ENCODE measurements around the gene TUBGCP6.

TUBGCP6 gene

DNA sequence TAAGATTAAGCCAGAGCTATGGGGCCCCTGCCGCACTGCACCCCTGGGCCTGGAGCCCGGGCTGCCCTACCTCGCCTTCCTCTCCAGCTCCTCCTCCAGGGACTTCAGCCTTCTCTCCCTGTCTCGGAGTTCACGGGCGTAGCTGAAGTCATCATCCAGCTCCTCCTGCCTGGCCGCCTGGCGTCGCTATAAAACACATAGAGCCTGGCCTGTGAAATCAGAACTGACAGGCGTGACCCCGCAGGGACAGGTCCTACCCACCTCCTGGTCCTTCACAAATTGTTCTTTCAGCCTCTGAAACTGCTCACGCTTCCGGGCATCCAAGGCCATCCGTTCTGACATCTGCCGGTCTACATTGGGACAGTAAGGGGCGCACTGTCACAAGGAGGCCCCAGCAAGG, 20.8 kb downstream of the TUBGCP6 start:
- DNase-seq: no peak

DNA sequence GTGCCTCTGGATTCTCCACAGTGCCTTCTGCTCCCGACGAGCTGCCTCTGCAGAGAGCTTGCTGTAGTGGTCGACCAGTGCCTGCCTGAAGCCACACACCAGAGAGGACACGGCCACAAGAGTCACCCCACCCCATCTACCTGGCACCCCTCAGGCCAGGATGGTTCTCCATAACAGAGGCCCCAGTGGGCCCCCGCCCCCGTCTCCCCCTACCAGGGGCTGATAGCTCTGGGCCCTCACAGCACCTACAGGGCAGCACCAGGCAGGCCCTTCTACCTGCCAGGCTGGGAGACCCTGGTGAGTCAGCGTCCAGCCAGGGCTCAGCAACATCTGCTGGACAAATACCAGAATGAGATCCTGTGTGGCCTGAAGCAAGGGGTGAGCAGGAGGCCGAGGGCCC, 22.3 kb downstream of the TUBGCP6 start:
- DNase-seq: no peak

DNA sequence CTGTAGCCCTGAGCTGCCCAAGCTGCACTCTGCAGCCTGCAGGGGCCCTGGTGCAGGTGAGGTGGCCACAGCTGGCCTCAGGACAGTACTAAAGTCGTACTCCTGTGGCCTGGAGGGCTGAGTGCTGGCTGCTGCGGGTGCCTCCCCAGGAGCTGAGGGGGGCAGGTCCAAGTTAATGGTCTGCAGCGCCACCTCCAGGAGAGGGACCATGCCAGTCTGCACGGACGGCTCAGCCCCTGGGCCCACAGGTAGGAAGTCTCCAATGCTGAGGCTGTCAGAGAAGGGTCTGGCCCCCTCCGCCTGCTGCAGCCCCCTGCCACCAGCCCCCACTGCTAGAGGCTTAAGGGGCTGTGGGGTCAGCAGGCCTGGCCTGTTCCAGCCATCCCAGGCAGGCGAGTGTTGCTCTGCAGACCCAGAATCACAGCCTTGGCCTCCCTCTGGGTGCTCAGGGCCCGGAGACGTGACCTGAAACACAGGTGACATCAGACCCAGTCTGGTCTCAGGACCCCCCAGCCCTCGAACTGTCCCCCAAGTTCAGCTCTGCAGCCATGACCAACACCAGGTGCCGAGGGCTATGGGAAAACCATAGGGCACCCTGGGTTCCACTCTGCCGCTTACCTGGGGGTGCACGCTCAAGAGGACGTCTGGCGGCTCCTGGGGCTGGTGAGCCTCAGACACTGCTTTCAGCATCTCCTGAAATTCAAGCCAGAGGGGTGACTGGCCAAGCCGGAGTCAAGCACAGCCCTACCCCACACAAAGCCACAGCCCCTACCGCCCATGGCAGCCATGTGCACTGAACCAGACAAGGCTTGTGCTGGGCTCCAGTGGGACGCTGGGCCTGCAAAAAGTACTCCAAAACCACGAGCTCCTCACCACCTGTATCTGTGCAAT, 23.2 kb downstream of the TUBGCP6 start:
- no peak for DNase-seq

DNA sequence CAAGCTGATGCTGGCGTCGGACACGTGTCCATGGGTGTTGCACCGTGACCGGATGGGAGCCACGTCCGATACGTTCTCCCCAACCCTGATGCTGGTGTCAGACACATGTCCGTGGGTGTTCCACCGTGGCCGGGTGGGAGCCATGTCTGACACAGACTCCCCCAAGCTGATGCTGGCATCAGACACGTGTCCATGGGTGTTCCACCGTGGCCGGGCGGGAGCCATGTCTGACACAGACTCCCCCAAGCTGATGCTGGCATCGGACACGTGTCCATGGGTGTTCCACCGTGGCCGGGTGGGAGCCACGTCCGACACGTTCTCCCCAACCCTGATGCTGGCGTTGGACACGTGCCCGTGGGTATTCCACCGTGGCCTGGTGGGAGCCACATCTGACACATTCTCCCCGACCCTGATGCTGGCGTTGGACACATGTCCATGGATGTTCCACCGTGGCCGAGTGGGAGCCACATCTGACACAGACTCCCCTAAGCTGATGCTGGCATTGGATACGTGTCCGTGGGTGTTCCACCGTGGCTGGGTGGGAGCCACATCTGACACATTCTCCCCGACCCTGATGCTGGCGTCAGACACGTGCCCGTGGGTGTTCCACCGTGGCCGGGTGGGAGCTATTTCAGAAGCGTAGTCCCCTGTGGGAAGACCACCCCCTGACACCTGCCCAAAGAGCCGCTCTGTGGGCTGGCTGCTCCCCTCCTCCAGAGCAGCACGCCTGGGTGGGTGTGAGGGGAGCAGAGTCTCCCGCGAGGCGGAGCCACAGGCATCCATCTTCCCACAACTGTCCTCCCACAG, 24.0 kb downstream of the TUBGCP6 start:
- no peak for DNase-seq

DNA sequence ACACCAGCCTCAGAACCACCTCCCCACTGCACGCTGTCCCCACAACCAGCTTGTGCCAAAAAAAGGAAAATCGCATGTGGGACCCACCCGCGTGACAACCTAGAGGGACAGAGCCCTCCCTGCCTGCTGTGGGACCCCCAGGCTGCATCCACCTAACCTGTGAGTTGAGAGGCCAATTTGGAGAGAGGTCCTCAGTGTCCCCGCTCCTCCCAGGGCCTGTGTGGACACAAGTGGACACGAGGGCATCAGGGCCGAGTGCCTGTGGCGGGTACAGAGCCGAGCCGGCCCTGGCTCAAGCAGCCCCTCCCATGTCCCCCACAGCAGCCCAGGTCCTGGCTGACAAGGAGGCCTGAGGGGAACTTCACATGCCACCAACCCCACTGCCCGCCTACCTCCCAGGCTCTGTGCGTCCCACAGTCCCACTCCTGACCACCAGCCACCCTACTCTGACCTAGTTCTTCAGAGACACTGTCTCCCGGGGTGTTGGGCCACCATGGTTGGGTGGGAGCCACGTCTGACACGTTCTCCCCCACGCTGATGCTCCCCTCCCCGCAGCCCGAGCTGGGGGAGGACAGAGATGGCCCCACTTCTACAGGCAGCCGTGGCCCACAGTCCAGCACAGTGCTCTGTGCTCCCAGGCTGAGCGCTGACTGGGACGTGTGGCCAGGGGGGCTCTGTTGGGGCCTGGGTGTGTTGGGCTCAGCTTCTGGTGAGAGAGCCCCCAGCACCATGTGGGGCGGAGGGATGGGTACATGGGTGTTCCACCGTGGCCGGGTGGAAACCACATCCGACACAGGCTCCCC, 24.8 kb downstream of the TUBGCP6 start:
- no peak for DNase-seq

DNA sequence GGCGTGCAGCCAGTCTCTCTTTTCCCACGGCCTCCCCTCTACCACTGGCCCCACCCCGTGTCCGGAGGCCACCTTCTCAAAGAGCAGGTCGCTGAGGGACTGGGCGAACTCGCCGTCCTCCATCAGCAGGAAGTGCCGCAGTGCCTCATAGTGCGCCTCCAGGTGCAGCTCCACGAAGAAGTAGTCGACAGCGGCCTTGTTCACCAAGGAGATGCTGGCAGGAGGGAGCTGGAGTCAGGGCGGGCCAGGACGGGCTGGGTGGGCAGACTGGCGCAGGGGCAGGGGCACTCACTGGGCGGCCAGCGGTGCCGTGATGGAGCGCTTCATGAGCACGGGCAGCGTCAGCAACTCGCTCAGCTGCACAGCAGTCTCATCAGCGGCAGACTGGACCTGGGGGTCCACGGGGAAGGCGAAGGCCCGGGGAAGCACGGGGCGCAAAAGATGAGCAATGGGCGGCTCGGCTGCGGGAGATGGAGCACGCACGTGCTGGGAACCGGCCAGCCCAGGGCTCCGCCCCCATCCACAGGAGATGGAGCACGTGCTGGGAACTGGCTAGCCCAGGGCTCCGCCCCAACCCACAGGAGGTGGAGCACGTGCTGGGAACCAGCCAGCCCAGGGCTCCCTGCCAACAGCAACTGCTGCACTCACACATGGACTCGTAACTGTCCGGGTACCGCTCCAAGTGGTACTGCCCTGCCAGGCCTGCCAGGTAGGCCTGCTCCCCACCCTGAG, 25.7 kb downstream of the TUBGCP6 start:
- peak; percentile 73 for DNase-seq

DNA sequence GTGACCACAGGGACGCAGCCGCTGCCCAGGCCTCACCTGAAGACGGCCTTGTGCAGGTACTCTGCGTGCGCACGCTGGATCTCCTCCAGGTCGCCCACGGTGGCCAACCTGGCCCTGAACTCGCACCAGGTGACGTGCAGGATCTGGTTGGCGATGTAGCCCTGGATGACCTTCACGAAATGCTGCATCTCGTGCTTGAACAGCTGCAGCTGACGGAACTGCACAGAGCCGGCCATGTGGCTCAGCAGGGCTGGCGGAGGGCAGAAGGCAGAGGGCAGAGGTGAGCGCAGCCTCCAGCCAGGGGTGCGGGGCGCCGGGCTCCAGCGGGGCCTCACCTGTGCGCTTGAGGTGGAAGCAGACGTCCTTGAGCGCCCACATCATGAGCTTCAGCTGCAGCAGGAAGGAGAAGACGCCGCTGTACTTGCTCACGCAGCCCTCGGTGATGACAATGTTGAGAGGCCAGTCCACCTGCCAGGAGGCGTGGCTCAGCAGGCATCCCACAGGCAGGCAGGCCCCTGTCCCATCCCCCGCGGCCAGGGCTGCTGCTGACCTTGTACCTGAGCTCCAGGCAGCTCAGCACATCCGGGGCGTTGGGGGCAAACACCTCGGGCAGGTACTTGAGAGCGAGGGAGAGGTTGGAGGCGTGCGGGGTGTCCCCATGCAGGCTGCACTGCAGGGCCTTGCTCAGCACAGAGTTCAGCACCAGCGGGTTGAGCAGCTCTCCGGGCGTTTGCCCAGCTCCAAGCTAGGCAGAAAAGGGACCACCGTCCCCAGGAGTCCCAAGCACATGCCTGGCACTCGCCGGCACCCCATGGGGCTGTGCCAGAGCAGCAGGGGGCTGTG, 26.4 kb downstream of the TUBGCP6 start:
- no peak for DNase-seq

DNA sequence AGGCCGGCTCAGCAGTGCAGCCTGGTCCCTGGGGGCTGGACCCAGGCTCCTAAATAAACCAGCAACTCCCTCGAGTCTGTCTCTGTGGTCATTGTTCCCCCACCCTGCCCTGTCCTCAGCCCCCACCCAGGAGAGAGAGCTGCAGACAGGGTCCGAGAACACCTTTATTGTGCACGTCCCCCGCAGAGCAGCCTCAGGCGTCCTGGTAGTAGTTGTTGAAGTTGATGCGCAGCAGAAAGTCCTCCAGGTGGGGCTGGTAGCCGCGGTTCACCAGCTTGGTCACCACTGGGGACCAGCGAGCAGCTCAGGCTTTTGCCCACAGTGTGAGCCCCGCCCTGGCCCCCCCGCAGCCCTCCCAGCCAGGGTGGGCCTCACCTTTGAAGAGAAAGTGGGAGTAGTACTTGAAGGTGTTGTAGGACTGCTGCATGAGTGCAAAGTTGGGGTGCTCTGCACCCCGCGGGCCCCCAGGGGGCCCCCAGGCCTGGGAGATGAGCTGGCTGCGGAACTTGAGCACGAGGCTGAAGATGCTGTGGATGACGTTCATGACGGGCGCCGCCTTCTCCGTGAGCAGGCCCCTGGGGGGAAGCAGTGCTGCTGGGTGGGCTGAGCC, 27.2 kb downstream of the TUBGCP6 start:
- no peak for DNase-seq

DNA sequence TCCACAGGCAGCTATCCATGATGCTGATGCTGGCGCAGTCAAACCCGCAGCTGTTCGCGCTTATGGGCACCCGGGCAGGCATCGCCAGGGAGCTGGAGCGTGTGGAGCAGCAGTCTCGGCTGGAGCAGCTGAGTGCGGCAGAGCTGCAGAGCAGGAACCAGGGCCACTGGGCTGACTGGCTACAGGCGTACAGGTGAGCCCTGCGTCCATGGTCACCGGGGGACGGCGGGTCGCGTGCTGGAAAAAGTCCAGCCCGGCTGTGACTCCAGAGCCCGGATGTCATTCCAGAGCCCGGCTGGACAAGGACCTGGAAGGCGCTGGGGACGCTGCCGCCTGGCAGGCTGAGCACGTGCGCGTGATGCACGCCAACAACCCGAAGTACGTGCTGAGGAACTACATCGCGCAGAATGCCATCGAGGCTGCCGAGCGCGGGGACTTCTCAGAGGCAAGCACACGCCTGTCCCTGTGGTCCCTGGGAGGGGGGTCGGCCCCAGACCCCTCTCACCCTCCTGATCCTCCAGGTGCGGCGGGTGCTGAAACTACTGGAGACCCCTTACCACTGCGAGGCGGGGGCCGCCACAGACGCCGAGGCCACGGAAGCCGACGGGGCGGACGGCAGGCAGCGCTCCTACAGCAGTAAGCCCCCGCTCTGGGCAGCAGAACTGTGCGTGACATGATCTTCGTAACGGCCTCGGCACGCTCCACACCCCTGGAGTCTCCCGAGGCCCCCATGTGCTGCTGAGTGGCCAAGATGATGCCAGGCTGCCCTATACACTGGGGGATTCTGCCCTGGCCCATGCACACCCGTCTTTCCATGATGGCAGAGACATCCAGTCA, 27.9 kb downstream of the TUBGCP6 start:
- DNase-seq: no peak

DNA sequence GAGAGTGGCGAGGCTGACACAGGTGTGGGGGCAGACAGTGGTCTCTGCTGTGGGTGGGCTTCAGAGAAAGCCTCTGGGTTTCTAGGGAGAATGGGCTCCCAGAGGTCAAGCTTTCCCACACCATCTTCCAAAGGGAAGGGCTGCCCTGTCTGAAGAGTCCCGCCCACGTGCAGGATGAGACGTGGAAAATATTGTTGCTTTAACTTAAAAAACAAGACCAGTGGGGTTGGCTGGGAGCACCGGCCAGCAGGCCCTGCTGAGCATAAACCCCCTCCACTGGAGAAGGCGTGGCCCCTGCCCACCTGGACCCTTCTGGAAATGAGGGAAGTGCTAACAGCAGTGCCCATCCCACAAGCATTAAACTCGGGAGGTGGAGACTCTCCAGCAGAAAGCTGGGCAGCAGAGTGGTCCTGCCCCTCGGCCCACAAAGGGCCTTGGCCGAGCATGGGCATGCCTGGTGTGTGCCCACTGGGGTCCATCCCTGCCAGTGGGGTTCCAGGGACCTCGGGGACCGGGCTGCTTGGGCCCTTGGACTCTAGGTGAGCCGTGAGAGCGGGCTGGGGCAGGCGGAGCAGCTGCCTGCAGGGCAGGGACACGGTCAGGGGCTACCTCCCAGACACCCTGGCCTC, 28.7 kb downstream of the TUBGCP6 start:
- no peak for DNase-seq

DNA sequence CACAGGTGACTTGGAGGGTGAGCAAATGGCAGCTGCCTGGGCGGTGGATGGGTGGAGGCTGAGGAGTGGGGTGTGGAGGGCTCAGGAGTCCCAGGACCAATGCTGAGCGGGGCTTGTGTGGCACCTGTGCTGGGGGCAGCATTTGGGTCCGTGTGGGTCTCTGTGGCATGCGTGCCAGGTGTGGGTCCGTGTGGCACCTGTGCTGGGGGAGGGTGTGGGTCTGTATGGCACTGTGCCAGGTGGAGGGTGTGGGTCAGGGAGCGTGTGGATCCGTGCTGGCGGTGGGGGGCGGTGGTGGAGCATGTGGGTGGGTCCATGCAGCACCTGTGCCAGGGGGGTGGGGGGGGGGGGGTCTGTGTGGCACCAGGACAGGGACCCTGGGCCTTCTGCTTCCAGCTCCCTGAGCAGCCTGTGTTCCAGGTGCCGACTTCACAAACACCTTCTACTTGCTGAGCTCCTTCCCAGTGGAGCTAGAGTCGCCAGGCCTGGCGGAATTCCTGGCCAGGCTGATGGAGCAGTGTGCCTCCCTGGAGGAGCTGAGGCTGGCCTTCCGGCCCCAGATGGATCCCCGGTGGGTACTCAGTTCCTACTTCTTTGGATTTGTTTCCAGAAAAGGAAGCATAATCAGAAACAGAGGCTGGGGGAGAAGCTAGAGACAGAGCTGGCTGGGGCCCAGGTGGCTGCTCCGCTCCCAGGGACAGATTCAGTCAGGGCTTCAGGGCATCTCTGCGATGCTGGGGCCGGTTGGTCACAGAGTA, 29.3 kb downstream of the TUBGCP6 start:
- no peak for DNase-seq

DNA sequence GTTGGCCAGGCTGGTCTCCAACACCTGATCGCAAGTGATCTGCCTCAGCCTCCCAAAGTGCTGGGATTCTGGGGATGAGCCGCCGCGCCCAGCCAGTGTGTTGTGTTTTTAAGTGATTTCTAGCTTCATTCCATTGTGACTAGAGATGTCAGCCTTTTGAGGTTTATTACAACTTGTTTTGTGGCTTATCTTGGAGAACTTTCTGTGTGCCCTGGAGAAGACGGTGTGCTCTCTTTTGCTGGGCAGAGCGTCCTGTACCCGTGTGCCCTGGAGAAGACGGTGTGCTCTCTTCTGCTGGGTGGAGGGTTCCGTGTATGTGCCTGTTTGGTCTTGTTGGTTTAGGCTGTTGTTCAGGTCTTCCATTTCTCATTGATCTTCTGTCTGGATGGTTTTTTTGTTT, 31.6 kb downstream of the TUBGCP6 start:
- DNase-seq: no peak

DNA sequence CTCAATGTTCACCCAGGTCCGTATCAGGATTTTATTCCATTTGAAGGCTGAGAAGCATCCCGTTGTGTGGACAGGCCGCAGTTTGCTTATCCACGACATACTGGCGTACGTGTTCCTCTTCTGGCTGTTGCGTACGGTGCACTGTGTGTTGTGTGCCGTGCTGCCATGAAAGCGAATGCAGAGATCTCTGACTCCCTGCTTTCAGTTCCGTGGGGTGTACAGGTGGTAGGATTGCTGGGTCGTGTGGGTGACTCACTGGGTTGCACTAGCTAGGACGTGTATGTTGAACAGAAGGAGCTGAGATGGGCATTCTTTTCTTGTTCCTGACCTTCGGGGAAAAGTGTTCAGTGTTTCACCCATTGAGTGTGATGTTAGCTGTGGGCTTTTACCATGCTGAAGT, 33.7 kb downstream of the TUBGCP6 start:
- no peak for DNase-seq

DNA sequence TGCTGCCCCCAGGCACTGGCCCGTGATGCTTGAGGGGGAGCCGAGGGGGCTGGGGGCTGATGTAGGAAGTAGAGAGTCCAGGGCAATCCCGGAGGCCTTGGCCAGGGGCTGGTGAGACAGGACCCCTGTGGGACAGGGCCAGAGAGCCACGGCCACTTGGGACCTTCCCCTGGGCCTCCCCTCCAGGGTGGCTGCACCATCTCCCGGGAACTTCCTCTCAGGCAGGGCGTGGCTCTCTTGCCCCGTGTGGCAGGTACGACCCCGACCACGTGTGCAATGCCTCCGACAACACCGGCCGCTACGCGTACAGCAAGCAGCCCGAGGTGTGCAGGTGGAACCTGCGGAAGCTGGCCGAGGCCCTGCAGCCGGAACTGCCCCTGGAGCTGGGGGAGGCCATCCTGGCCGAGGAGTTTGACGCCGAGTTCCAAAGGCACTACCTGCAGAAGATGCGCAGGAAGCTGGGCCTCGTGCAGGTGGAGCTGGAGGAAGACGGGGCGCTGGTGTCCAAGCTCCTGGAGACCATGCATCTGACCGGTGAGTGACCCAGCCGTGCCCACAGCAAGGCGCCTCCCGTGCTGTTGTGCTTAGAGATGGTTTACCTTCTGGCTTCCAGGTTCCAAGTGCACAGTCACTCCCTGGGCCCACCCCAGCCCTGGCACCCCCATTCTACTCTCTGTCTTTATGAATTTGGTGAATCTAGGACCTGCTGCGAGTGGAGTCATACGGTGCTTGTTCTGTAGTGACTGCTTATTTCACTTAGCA, 34.3 kb downstream of the TUBGCP6 start:
- no peak for DNase-seq

DNA sequence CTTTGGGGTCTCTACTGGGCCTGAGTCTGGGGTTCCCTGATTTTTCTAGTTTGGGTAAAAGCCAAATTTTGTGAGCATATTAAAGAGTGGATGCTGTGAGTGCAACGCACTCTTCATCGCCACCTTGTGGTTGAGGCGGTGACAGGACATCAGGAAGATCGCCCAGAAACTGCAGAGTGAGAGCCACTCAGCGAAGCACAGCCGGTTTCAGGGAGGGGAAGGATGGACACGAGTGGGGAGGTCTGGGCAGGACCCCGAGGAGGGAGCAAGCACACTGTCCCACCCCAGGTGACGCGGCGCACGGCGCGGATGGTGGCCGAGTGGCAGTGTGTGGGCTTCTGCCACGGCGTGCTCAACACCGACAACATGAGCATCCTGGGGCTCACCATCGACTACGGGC, 34.9 kb downstream of the TUBGCP6 start:
- DNase-seq: peak; percentile 61

DNA sequence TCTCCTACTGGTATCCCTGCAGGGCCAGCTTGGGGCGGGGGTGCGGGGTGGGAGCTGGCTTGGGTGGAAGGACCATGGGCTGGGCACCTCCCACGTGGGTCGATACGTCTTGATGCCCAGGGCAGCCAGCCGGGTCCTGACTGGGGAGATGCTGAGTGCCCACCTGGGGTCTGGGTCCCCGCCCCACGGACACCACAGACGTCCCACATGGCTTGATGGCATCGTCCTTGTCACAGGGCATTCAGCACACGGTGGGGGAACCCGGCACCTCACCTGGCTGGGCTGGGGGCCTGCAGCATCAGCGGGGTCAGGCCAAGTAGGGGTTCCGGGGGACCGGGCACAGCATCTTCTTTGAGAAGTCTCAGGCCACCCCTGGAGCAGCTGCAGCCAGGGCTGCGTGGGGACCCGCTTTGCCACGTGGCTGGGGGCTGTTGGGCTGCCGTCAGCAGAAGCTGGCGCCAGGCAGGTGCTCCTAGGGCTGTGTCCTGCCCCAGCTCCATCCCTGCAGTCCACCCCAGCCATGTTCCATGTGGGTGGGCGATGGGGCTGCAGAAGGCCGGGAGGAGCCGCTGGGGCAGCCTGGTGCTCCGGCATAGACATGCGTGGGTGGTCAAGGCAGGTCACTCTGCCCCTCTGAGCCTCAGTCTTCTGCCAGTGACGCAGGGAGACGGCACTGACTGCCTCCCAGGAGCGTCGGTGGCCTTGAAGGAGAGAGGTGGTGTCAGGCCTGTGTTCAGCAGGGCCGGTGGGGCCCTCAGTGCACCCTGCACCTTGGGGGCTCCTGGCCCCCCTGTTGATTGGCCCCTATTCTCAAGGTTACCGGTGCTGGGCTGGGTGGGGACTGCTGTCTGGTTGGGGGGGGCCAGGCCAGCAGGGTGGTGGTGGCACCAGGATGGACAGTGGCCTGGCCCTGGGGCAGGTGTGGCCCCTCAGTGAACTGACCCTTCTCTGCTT, 35.6 kb downstream of the TUBGCP6 start:
- DNase-seq: no peak

DNA sequence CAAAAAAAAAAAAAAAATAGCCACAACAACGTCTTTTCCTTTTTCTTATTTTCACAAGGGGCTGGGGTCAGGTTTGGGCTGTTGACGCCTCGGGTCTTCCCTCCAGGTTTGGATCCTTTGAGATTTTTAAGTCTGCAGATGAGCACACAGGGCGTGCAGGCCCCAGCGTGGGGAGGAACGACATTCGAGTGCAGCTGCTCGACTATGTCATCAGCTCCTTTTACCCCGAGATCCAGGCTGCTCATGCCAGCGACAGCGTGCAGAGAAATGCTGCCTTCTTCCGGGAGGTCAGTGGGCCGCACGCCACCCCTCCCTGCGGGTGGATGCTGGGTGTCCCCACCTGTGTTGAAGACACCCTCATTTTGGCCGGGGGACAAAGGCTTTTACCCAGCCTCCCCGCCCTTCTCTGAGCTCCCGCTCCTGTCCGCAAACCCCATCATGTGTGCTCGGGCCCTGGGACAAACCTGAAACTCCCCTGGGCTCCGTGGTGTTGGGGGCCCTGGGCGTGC, 36.3 kb downstream of the TUBGCP6 start:
- DNase-seq: no peak
